ENCODE measurements around the gene MYO5B. TPM values are rescaled to one million over a fixed set of nuclear protein-coding genes. Genes with fewer than 3 reads are reported as not detected.

Gene MYO5B
- total RNA-seq, 1 experiment from 2014 or later = 32.1 TPM

- Histone ChIP-seq H2AFZ (ENCODE audit: low read depth, low read length, poor library complexity, severe bottlenecking) (no peak overlapping the region), H3K9me2 (ENCODE audit: insufficient read depth) (no peaks in the 10 kb centered on the region), H4K20me1 (ENCODE audit: insufficient read depth) (no peaks in the 10 kb centered on the region), H3K9me3 (ENCODE audit: control insufficient read depth in 1 of 2, insufficient read depth in 1 of 2, low read depth in 1 of 2, low read length in 2 of 2) (no peaks in the 10 kb centered on the region), H3K4me2 (ENCODE audit: low read length) (no peak overlapping the region), H3K27me3 (ENCODE audit: insufficient read depth, low read length) (no peaks in the 10 kb centered on the region), H3K27ac (ENCODE audit: low read depth, low read length) (no peak overlapping the region), H3K79me2 (ENCODE audit: insufficient read depth, low read length) (no peaks in the 10 kb centered on the region), H3K36me3 (ENCODE audit: control insufficient read depth in 1 of 2, insufficient read depth in 2 of 2, low read length in 2 of 2) (no peaks in the 10 kb centered on the region), H3K4me3 (replicated peaks in 1 of 2; ENCODE audit: low read depth in 1 of 2, low read length in 2 of 2) (no peak overlapping the region), H3K4me1 (ENCODE audit: control insufficient read depth in 1 of 2, insufficient read depth in 2 of 2, low read length in 2 of 2) (no peaks in the 10 kb centered on the region), H3K9ac (ENCODE audit: low read length) (no peak overlapping the region)
- TF ChIP-seq JUND (IDR thresholded peaks at IDR 0.05) (no peak), TCF7L2 (IDR thresholded peaks at IDR 0.05; ENCODE audit: borderline replicate concordance, extremely low read depth, insufficient read depth, insufficient read length) (no peak), POLR2A (IDR thresholded peaks at IDR 0.05; ENCODE audit: borderline replicate concordance, extremely low read depth, insufficient read depth, insufficient read length) (no peak), ELF1 (IDR thresholded peaks at IDR 0.05; ENCODE audit: borderline replicate concordance, low read depth) (no peak), ZNF274 (IDR thresholded peaks at IDR 0.05; ENCODE audit: low read depth, low read length) (no peak), EZH2phosphoT487 (IDR thresholded peaks at IDR 0.05; ENCODE audit: borderline replicate concordance) (no peak), POLR2AphosphoS5 (IDR thresholded peaks at IDR 0.05; ENCODE audit: low read depth, low read length) (no peak), ATF3 (IDR thresholded peaks at IDR 0.05) (no peak), EGR1 (IDR thresholded peaks at IDR 0.05; ENCODE audit: low read depth) (no peak), SP1 (IDR thresholded peaks at IDR 0.05; ENCODE audit: low read depth) (no peak), ZFX (IDR thresholded peaks at IDR 0.05) (no peak), FOSL1 (IDR thresholded peaks at IDR 0.05; ENCODE audit: low read depth) (no peak), SIN3A (IDR thresholded peaks at IDR 0.05; ENCODE audit: low read depth) (no peak), EZH2 (IDR thresholded peaks at IDR 0.05) (no peak), RAD21 (IDR thresholded peaks at IDR 0.05; ENCODE audit: low read depth) (no peak), MAX (IDR thresholded peaks at IDR 0.05) (no peak)
- TF ChIP-seq, protein P1, sequence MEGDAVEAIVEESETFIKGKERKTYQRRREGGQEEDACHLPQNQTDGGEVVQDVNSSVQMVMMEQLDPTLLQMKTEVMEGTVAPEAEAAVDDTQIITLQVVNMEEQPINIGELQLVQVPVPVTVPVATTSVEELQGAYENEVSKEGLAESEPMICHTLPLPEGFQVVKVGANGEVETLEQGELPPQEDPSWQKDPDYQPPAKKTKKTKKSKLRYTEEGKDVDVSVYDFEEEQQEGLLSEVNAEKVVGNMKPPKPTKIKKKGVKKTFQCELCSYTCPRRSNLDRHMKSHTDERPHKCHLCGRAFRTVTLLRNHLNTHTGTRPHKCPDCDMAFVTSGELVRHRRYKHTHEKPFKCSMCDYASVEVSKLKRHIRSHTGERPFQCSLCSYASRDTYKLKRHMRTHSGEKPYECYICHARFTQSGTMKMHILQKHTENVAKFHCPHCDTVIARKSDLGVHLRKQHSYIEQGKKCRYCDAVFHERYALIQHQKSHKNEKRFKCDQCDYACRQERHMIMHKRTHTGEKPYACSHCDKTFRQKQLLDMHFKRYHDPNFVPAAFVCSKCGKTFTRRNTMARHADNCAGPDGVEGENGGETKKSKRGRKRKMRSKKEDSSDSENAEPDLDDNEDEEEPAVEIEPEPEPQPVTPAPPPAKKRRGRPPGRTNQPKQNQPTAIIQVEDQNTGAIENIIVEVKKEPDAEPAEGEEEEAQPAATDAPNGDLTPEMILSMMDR (IDR thresholded peaks at IDR 0.05 in 2 of 3, conservative IDR thresholded peaks at IDR 0.05 in 1 of 3; ENCODE audit: borderline replicate concordance in 1 of 3, insufficient read depth in 1 of 3, low read depth in 2 of 3, low read length in 2 of 3) = no peak
- TF ChIP-seq, protein P2, sequence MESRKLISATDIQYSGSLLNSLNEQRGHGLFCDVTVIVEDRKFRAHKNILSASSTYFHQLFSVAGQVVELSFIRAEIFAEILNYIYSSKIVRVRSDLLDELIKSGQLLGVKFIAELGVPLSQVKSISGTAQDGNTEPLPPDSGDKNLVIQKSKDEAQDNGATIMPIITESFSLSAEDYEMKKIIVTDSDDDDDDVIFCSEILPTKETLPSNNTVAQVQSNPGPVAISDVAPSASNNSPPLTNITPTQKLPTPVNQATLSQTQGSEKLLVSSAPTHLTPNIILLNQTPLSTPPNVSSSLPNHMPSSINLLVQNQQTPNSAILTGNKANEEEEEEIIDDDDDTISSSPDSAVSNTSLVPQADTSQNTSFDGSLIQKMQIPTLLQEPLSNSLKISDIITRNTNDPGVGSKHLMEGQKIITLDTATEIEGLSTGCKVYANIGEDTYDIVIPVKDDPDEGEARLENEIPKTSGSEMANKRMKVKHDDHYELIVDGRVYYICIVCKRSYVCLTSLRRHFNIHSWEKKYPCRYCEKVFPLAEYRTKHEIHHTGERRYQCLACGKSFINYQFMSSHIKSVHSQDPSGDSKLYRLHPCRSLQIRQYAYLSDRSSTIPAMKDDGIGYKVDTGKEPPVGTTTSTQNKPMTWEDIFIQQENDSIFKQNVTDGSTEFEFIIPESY (IDR thresholded peaks at IDR 0.05; ENCODE audit: extremely low read depth, insufficient replicate concordance, low read length) = no peak
- TF ChIP-seq, protein P3, sequence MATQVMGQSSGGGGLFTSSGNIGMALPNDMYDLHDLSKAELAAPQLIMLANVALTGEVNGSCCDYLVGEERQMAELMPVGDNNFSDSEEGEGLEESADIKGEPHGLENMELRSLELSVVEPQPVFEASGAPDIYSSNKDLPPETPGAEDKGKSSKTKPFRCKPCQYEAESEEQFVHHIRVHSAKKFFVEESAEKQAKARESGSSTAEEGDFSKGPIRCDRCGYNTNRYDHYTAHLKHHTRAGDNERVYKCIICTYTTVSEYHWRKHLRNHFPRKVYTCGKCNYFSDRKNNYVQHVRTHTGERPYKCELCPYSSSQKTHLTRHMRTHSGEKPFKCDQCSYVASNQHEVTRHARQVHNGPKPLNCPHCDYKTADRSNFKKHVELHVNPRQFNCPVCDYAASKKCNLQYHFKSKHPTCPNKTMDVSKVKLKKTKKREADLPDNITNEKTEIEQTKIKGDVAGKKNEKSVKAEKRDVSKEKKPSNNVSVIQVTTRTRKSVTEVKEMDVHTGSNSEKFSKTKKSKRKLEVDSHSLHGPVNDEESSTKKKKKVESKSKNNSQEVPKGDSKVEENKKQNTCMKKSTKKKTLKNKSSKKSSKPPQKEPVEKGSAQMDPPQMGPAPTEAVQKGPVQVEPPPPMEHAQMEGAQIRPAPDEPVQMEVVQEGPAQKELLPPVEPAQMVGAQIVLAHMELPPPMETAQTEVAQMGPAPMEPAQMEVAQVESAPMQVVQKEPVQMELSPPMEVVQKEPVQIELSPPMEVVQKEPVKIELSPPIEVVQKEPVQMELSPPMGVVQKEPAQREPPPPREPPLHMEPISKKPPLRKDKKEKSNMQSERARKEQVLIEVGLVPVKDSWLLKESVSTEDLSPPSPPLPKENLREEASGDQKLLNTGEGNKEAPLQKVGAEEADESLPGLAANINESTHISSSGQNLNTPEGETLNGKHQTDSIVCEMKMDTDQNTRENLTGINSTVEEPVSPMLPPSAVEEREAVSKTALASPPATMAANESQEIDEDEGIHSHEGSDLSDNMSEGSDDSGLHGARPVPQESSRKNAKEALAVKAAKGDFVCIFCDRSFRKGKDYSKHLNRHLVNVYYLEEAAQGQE (IDR thresholded peaks at IDR 0.05; ENCODE audit: low read depth) = no peak
- CTCF ChIA-PET = no interaction called here
- no TSS peak for BruUV-seq (replicated peaks)
- intact Hi-C loops (cut with micrococcal nuclease) = no loop called here
- POLR2A ChIA-PET = no interaction called here
- RAD21 ChIA-PET (ENCODE audit: low non-redundant PET in 1 of 2, low total read pairs in 2 of 2, uncharacterized antibody in 2 of 2, unreplicated experiment in 2 of 2) = no interaction called here
- ATAC-seq = no peak
- DNase-seq (ENCODE audit: low read depth, low spot score) = no peak
Measured at GRCh38 chr18:49874238-49874637, 320.7 kb downstream of the MYO5B start.
